Measurements from ENCODE around the gene GALNT12.

DNA sequence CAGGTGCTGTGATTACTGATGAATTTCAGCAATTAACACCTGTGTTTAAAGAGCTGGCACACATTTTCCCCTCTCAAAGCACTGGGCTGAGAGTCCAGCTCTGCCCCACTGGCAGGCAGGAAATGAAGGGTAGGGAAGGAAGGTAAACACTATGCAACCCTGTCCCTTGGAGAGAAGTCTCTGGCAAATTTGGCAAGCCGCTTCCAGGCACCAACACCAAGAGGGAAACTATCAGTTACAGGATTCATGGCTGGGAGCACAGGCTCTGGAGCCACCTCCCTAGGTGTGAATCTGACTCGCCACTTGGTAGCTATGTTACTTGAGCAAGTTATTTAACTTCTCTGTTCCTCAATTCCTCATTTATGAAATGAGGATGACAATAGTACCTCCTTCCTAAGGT lies 14.4 kb upstream of the GALNT12 start:
- TF ChIP-seq ZNF785 (tag by site-specific recombination; IDR thresholded peaks at IDR 0.05): no peak
- TF ChIP-seq ZNF48 (tag by site-specific recombination; IDR thresholded peaks at IDR 0.05): no peak
- TF ChIP-seq, protein P1, sequence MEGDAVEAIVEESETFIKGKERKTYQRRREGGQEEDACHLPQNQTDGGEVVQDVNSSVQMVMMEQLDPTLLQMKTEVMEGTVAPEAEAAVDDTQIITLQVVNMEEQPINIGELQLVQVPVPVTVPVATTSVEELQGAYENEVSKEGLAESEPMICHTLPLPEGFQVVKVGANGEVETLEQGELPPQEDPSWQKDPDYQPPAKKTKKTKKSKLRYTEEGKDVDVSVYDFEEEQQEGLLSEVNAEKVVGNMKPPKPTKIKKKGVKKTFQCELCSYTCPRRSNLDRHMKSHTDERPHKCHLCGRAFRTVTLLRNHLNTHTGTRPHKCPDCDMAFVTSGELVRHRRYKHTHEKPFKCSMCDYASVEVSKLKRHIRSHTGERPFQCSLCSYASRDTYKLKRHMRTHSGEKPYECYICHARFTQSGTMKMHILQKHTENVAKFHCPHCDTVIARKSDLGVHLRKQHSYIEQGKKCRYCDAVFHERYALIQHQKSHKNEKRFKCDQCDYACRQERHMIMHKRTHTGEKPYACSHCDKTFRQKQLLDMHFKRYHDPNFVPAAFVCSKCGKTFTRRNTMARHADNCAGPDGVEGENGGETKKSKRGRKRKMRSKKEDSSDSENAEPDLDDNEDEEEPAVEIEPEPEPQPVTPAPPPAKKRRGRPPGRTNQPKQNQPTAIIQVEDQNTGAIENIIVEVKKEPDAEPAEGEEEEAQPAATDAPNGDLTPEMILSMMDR (tag by site-specific recombination; IDR thresholded peaks at IDR 0.05): no peak
- TF ChIP-seq ZNF18 (tag by site-specific recombination; IDR thresholded peaks at IDR 0.05): no peak
- TF ChIP-seq ZBTB7A (tag by site-specific recombination; IDR thresholded peaks at IDR 0.05; ENCODE audit: low read depth): no peak
- no peak for TF ChIP-seq YY1 (tag by site-specific recombination; IDR thresholded peaks at IDR 0.05)
- no peak for TF ChIP-seq ZNF146 (tag by site-specific recombination; IDR thresholded peaks at IDR 0.05)
- TF ChIP-seq, protein P2, sequence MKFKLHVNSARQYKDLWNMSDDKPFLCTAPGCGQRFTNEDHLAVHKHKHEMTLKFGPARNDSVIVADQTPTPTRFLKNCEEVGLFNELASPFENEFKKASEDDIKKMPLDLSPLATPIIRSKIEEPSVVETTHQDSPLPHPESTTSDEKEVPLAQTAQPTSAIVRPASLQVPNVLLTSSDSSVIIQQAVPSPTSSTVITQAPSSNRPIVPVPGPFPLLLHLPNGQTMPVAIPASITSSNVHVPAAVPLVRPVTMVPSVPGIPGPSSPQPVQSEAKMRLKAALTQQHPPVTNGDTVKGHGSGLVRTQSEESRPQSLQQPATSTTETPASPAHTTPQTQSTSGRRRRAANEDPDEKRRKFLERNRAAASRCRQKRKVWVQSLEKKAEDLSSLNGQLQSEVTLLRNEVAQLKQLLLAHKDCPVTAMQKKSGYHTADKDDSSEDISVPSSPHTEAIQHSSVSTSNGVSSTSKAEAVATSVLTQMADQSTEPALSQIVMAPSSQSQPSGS (tag by site-specific recombination; IDR thresholded peaks at IDR 0.05; ENCODE audit: low read depth): no peak
- no peak for TF ChIP-seq ZNF138 (tag by site-specific recombination; IDR thresholded peaks at IDR 0.05; ENCODE audit: borderline replicate concordance)
- no peak for TF ChIP-seq ZNF302 (tag by site-specific recombination; IDR thresholded peaks at IDR 0.05; ENCODE audit: low read depth)
- TF ChIP-seq ZNF747 (tag by site-specific recombination; IDR thresholded peaks at IDR 0.05): no peak
- no peak for TF ChIP-seq ZNF76 (tag by site-specific recombination; IDR thresholded peaks at IDR 0.05; ENCODE audit: borderline replicate concordance, low read depth)
- TF ChIP-seq, protein P3, sequence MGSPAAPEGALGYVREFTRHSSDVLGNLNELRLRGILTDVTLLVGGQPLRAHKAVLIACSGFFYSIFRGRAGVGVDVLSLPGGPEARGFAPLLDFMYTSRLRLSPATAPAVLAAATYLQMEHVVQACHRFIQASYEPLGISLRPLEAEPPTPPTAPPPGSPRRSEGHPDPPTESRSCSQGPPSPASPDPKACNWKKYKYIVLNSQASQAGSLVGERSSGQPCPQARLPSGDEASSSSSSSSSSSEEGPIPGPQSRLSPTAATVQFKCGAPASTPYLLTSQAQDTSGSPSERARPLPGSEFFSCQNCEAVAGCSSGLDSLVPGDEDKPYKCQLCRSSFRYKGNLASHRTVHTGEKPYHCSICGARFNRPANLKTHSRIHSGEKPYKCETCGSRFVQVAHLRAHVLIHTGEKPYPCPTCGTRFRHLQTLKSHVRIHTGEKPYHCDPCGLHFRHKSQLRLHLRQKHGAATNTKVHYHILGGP (tag by site-specific recombination; IDR thresholded peaks at IDR 0.05): no peak
- TF ChIP-seq ZNF704 (tag by site-specific recombination; IDR thresholded peaks at IDR 0.05): no peak

All from HEK293 (cell line).